Measurements from ENCODE around the gene MYBPC2.

The MYBPC2 gene

DNA sequence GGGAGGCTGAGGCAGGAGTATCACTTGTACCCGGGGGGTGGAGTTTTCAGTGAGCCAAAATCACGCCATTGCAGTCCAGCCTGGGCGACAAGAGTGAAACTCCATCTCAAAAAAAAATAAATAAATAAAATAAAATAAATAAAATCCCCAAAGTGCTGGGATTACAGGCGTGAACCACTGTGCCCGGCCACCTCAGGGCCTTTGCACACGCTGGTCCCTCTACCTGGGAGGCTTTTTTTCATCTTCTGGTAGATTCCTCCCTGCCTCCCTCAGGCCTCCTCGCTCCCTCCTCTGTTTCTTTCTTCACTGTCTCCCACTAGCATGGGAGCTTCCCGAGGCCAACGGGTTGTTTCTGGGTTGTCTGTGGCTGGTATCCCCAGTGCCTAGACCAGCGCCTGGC lies 15.1 kb downstream of the MYBPC2 start:
- H3K27ac ChIP-seq: no peak overlapping the region
- CTCF ChIA-PET: interaction anchor here (0.7 kb wide), 1 partner anchor 109 kb away, joined by 4 read pairs; no protein-coding TSS in a partner anchor
- POLR2A ChIA-PET (ENCODE audit: low non-redundant PET): no interaction called here
- DNase-seq (ENCODE audit: low spot score): no peak
- TF ChIP-seq, protein P1, sequence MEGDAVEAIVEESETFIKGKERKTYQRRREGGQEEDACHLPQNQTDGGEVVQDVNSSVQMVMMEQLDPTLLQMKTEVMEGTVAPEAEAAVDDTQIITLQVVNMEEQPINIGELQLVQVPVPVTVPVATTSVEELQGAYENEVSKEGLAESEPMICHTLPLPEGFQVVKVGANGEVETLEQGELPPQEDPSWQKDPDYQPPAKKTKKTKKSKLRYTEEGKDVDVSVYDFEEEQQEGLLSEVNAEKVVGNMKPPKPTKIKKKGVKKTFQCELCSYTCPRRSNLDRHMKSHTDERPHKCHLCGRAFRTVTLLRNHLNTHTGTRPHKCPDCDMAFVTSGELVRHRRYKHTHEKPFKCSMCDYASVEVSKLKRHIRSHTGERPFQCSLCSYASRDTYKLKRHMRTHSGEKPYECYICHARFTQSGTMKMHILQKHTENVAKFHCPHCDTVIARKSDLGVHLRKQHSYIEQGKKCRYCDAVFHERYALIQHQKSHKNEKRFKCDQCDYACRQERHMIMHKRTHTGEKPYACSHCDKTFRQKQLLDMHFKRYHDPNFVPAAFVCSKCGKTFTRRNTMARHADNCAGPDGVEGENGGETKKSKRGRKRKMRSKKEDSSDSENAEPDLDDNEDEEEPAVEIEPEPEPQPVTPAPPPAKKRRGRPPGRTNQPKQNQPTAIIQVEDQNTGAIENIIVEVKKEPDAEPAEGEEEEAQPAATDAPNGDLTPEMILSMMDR (conservative IDR thresholded peaks at IDR 0.05; ENCODE audit: low read depth): no peak

DNA sequence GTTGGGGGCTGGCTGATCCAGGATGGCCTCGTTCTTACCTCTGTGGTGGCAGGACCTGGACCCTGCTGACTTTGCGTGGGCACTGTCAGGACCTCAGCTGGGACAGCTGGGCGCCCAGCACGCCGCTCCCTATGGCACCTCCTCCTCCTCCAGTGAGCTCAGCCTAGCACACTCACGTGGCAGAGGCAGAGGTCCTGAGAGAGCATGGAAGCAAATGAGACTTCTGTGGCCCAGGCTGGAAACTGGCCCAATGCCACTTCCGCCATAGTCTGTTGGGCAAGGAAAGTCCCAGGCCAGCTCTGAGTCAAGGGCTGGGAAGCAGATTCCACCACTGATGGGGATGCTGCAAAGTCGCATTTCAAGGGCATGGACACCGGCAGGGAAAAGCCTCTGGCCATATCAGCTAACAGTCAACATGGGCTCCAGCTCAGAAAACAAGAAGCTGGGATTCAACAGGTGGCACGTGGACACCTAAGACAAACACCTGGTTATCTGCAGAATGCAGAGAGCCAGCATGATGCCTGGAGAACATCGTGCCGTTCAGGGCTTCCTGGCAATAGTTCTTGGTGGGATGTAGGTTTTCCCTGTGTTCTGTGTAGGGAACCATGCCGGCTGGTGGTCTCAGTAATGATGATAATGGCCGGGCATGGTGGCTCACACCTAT lies 16.7 kb downstream of the MYBPC2 start:
- CTCF ChIA-PET: interaction anchor here (0.6 kb wide), 1 partner anchor 325 kb away, joined by 3 read pairs; no protein-coding TSS in a partner anchor
- no peak overlapping the region for H3K27ac ChIP-seq
- no peak for DNase-seq (ENCODE audit: low spot score)
- POLR2A ChIA-PET (ENCODE audit: low non-redundant PET): no interaction called here
- TF ChIP-seq, protein P1 (conservative IDR thresholded peaks at IDR 0.05; ENCODE audit: low read depth): no peak

DNA sequence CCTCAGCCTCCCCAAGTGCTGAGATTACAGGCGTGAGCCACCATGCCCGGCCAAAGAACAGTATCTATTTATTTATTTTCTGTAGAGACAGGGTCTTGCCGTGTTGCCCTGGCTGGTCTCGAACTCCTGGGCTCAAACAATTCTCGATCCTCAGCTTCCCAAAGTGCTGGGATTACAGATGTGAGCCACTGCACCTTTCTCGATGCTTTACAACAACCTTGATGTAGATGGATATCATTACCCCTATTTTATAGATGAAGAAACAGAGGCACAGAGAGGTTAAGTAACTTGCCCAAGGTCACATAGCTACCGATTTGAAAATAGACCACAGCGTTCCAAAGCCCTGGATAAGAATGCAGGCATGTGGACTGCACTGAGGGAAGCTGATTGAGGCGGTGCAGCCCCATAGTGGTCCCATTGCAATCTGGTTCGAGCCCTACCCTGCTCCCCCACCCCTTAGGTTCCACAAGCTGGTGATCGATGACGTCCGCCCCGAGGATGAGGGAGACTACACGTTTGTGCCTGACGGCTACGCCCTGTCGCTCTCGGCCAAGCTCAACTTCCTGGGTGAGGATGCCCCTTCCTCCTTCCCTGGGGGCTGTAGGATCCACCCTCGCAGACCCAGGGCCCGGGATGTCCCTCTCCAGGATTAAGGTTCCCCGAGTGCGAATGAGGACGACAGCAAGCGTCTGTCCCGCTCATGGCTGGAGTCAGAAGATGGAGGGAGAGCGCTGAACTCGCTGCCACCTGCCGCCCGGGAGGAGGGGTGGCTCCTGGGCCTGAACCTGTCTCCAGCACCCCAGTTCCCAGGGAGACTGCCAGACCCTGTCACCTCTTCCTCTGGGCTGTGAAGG lies 17.9 kb downstream of the MYBPC2 start:
- POLR2A ChIA-PET (ENCODE audit: low non-redundant PET): no interaction called here
- DNase-seq (ENCODE audit: low spot score): no peak
- TF ChIP-seq, protein P1 (conservative IDR thresholded peaks at IDR 0.05; ENCODE audit: low read depth): no peak
- CTCF ChIA-PET: interaction anchor here (0.6 to 0.9 kb wide), 2 partner anchors 10 to 327 kb away, joined by 3 read pairs; no protein-coding TSS in a partner anchor
- H3K27ac ChIP-seq: no peak overlapping the region

DNA sequence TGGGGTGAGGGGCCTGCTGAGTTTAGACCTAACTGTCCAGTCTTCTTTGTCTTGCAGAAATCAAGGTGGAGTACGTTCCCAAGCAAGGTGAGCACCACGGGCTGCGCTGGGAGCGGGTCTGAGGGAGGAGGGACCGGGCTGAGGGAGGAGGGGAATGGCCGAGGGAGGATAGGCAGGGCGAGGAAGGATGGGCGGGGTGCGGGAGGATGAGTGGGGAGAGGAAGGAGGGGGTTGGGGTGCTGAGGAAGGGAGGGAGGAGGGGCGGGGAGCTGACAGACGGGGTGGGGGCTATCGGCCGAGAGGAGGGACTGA lies 18.5 kb downstream of the MYBPC2 start:
- ChIA-PET POLR2A (ENCODE audit: low non-redundant PET) (no interaction called here), CTCF (no interaction called here)
- no peak for DNase-seq (ENCODE audit: low spot score)
- no peak overlapping the region for H3K27ac ChIP-seq
- TF ChIP-seq, protein P1 (conservative IDR thresholded peaks at IDR 0.05; ENCODE audit: low read depth): no peak

DNA sequence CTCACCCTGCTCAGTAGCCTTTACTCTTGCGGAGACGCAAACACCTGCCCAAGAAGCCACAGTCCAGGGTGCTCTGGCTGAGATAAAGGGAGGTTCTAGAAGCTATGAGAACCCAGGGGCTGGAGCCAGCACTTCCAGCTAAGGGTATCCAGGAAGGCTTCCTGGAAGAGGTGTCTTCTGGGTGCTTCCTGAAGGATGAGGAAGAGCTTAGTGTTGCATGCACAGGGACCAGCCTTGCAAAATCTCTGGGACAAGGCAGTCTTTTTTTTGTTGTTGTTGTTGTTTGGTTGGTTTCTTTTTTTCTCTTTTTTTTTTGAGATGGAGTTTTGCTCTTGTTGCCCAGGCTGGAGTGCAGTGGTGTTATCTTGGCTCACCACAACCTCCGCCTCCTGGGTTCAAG lies 20.6 kb downstream of the MYBPC2 start:
- ChIA-PET CTCF (interaction anchor here (0.7 kb wide), 1 partner anchor 84 kb away, joined by 3 read pairs; no protein-coding TSS in a partner anchor), POLR2A (ENCODE audit: low non-redundant PET) (no interaction called here)
- TF ChIP-seq, protein P1 (conservative IDR thresholded peaks at IDR 0.05; ENCODE audit: low read depth): no peak
- DNase-seq (ENCODE audit: low spot score): no peak
- H3K27ac ChIP-seq: no peak overlapping the region

DNA sequence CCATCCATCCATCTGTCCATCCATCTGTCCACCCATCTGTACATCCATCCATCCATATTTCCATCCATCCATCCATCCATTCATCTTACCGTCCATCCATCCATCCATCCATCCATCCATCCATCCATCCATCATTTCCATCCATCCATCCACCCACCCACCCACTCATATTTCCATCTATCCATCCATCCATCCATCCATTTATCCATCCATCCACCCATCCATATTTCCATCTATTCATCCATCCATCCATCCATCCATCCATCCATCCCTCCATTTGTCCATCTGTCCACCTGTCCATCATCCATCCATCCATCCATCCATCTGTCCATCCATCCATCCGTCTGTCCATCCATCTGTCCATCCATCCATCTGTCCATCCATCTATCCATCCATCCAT lies 23.3 kb downstream of the MYBPC2 start:
- ChIA-PET CTCF (no interaction called here), POLR2A (ENCODE audit: low non-redundant PET) (no interaction called here)
- H3K27ac ChIP-seq: no peak overlapping the region
- DNase-seq (ENCODE audit: low spot score): no peak
- TF ChIP-seq, protein P1 (conservative IDR thresholded peaks at IDR 0.05; ENCODE audit: low read depth): no peak
